ENCODE results near the gene CTNND2.

DNA sequence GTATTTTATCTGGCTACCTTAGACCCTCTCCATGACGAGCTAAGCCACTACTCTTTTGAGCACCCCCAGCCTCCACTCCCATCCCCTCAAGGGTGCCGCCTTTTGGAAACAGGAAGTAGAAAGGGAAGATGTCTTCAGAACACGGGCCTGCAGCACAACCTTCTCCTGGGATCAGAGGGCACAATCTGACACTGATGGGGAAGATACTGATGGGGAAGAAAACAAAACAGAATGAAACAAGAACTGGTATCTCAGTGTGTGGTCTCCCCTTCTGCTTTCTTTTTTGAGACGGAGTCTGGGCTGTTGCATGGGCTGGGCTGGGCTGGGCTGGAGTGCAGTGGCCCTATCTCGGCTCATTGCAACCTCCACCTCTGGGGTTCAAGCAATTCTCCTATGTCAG lies 603.5 kb downstream of the CTNND2 start:
- TF ChIP-seq RFX5 (IDR thresholded peaks at IDR 0.05; ENCODE audit: low read depth, low read length) (no peak), SRF (IDR thresholded peaks at IDR 0.05; ENCODE audit: low read depth in 2 of 2, low read length in 2 of 2) (no peak), ZNF274 (IDR thresholded peaks at IDR 0.05; ENCODE audit: insufficient read depth, insufficient read length) (no peak), SP1 (IDR thresholded peaks at IDR 0.05; ENCODE audit: low read depth, low read length) (no peak), JUND (IDR thresholded peaks at IDR 0.05; ENCODE audit: low read depth, low read length) (no peak), CREB1 (IDR thresholded peaks at IDR 0.05; ENCODE audit: low read depth) (no peak), KDM1A (IDR thresholded peaks at IDR 0.05; ENCODE audit: borderline replicate concordance) (no peak), ZBED1 (IDR thresholded peaks at IDR 0.05; ENCODE audit: borderline replicate concordance) (no peak)
- TF ChIP-seq, protein P1, sequence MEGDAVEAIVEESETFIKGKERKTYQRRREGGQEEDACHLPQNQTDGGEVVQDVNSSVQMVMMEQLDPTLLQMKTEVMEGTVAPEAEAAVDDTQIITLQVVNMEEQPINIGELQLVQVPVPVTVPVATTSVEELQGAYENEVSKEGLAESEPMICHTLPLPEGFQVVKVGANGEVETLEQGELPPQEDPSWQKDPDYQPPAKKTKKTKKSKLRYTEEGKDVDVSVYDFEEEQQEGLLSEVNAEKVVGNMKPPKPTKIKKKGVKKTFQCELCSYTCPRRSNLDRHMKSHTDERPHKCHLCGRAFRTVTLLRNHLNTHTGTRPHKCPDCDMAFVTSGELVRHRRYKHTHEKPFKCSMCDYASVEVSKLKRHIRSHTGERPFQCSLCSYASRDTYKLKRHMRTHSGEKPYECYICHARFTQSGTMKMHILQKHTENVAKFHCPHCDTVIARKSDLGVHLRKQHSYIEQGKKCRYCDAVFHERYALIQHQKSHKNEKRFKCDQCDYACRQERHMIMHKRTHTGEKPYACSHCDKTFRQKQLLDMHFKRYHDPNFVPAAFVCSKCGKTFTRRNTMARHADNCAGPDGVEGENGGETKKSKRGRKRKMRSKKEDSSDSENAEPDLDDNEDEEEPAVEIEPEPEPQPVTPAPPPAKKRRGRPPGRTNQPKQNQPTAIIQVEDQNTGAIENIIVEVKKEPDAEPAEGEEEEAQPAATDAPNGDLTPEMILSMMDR (IDR thresholded peaks at IDR 0.05 in 2 of 3, conservative IDR thresholded peaks at IDR 0.05 in 1 of 3; ENCODE audit: control insufficient read depth in 2 of 3, extremely low read depth in 1 of 3, insufficient read depth in 1 of 3, low read depth in 3 of 3, low read length in 3 of 3), result no peak
- TF ChIP-seq, protein P2, sequence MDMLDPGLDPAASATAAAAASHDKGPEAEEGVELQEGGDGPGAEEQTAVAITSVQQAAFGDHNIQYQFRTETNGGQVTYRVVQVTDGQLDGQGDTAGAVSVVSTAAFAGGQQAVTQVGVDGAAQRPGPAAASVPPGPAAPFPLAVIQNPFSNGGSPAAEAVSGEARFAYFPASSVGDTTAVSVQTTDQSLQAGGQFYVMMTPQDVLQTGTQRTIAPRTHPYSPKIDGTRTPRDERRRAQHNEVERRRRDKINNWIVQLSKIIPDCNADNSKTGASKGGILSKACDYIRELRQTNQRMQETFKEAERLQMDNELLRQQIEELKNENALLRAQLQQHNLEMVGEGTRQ (IDR thresholded peaks at IDR 0.05; ENCODE audit: borderline replicate concordance, low read depth, low read length), result no peak
- TF ChIP-seq, protein P3, sequence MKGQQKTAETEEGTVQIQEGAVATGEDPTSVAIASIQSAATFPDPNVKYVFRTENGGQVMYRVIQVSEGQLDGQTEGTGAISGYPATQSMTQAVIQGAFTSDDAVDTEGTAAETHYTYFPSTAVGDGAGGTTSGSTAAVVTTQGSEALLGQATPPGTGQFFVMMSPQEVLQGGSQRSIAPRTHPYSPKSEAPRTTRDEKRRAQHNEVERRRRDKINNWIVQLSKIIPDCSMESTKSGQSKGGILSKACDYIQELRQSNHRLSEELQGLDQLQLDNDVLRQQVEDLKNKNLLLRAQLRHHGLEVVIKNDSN (IDR thresholded peaks at IDR 0.05; ENCODE audit: borderline replicate concordance, extremely low read length, insufficient read depth, low read depth, low read length), result no peak

Data from GM12878 (cell line).